MM.1S (cell line): Measurements from ENCODE around the gene SLC23A2.

Source experiments
- DNase-seq: peaks from one replicate; pipeline ENCODE4 v3.0.0-alpha.2; 2015
- H2AFZ ChIP-seq: fragments of 300-600 bp; sonication (generic); 2 replicates; pipeline ENCODE4 v1.6.0; 2016; ENCODE audit warnings: antibody characterized with exemption, low read length
- H3F3A ChIP-seq: fragments of 300-600 bp; sonication (generic); 2 replicates; pipeline ENCODE4 v1.6.1; 2016; ENCODE audit warnings: mild to moderate bottlenecking, antibody characterized with exemption, low read length, moderate library complexity, mixed read lengths; ENCODE audit not compliant: insufficient read depth
- H3K27ac ChIP-seq: fragments of 300-600 bp; sonication (generic); 2 replicates; pipeline ENCODE4 v1.5.1; 2016; ENCODE audit warnings: mild to moderate bottlenecking, low read length
- H3K27me3 ChIP-seq: fragments of 300-600 bp; sonication (generic); replicated peaks from 2 replicates; pipeline ENCODE4 v1.6.0; 2016; ENCODE audit warnings: low read length; ENCODE audit not compliant: insufficient read depth
- H3K36me3 ChIP-seq: fragments of 300-600 bp; sonication (generic); replicated peaks from 2 replicates; pipeline ENCODE4 v1.6.1; 2016; ENCODE audit warnings: mild to moderate bottlenecking, low read length, mixed read lengths; ENCODE audit not compliant: insufficient read depth
- H3K4me1 ChIP-seq: fragments of 300-600 bp; sonication (generic); 2 replicates; pipeline ENCODE4 v1.6.1; 2016; ENCODE audit warnings: low read length, mixed read lengths
- H3K4me2 ChIP-seq: fragments of 300-600 bp; sonication (generic); 2 replicates; pipeline ENCODE4 v1.6.0; 2016; ENCODE audit warnings: low read depth, low read length
- H3K4me3 ChIP-seq: fragments of 300-600 bp; sonication (generic); 2 replicates; pipeline ENCODE4 v1.5.1; 2016; ENCODE audit warnings: low read length, mixed read lengths
- H3K79me2 ChIP-seq: fragments of 300-600 bp; sonication (generic); 2 replicates; pipeline ENCODE4 v1.6.1; 2016; ENCODE audit warnings: mixed run types, low read length, mixed read lengths
- H3K9ac ChIP-seq: fragments of 300-600 bp; sonication (generic); 2 replicates; pipeline ENCODE4 v1.6.1; 2016; ENCODE audit warnings: low read length, mixed read lengths
- H3K9me2 ChIP-seq: fragments of 300-600 bp; sonication (generic); replicated peaks from 2 replicates; pipeline ENCODE4 v1.6.1; 2016; ENCODE audit warnings: mild to moderate bottlenecking, low read length, mixed read lengths; ENCODE audit not compliant: insufficient read depth
- H3K9me3 ChIP-seq: fragments of 300-600 bp; sonication (generic); replicated peaks from 2 replicates; pipeline ENCODE4 v1.6.1; 2016; ENCODE audit warnings: mild to moderate bottlenecking, low read length, mixed read lengths; ENCODE audit not compliant: insufficient read depth
- H4K20me1 ChIP-seq: fragments of 300-600 bp; sonication (generic); 2 replicates; pipeline ENCODE4 v1.6.1; 2016; ENCODE audit warnings: mild to moderate bottlenecking, low read length, moderate library complexity, mixed read lengths; ENCODE audit not compliant: insufficient read depth
- CTCF ChIP-seq: fragments of 300-600 bp; sonication (generic); IDR thresholded peaks from 2 replicates; pipeline ENCODE4 v1.5.1; 2016; ENCODE audit warnings: antibody characterized with exemption, low read length, mixed read lengths
- EZH2 ChIP-seq: fragments of 300-600 bp; sonication (generic); optimal IDR thresholded peaks from 2 replicates; pipeline ENCODE3; 2017; ENCODE audit warnings: low read depth, mild to moderate bottlenecking, antibody characterized with exemption, low read length, mixed read lengths
- EZH2phosphoT487 ChIP-seq: fragments of 300-600 bp; sonication (generic); IDR thresholded peaks from 2 replicates; pipeline ENCODE4 v1.6.1; 2018; ENCODE audit warnings: antibody characterized with exemption, low read length

SLC23A2 gene

GRCh38 chr20:4946986-4947385, 54.3 kb downstream of the SLC23A2 start:
- Histone ChIP-seq H3K27me3 (no peaks in the 10 kb centered on the region), H3K9ac (no peak overlapping the region), H3K9me2 (no peaks in the 10 kb centered on the region), H3K4me2 (no peak overlapping the region), H3K4me3 (no peak overlapping the region), H3K79me2 (no peaks in the 10 kb centered on the region; the same call in 1 of the 2 replicates), H3K27ac (no peak overlapping the region), H3F3A (no peaks in the 10 kb centered on the region), H3K4me1 (peaks cover 6% of the 10 kb centered on the region; the same call in 1 of the 2 replicates), H3K36me3 (no peaks in the 10 kb centered on the region), H3K9me3 (no peaks in the 10 kb centered on the region), H2AFZ (no peak overlapping the region), H4K20me1 (no peaks in the 10 kb centered on the region)
- TF ChIP-seq CTCF: no peak
- TF ChIP-seq EZH2phosphoT487: no peak
- TF ChIP-seq EZH2: no peak
- no peak for DNase-seq

GRCh38 chr20:4946585-4946984, 54.7 kb downstream of the SLC23A2 start:
- no peak overlapping the region for H3K4me3 ChIP-seq
- no peaks in the 10 kb centered on the region for H3F3A ChIP-seq
- TF ChIP-seq EZH2 (no peak), CTCF (no peak), EZH2phosphoT487 (no peak)
- H3K9me3 ChIP-seq: no peaks in the 10 kb centered on the region
- DNase-seq: no peak
- no peaks in the 10 kb centered on the region for H4K20me1 ChIP-seq
- no peaks in the 10 kb centered on the region; the same call in 1 of the 2 replicates for H3K79me2 ChIP-seq
- H3K27me3 ChIP-seq: no peaks in the 10 kb centered on the region
- no peak overlapping the region for H3K27ac ChIP-seq
- H3K4me1 ChIP-seq: peaks cover 6% of the 10 kb centered on the region; the same call in 1 of the 2 replicates
- no peak overlapping the region for H3K4me2 ChIP-seq
- no peak overlapping the region for H2AFZ ChIP-seq
- no peaks in the 10 kb centered on the region for H3K36me3 ChIP-seq
- H3K9ac ChIP-seq: no peak overlapping the region
- H3K9me2 ChIP-seq: no peaks in the 10 kb centered on the region

GRCh38 chr20:4944518-4945313, 56.6 kb downstream of the SLC23A2 start:
- H3K9me3 ChIP-seq: no peaks in the 10 kb centered on the region
- no peak overlapping the region for H2AFZ ChIP-seq
- no peaks in the 10 kb centered on the region for H3K9me2 ChIP-seq
- H3K4me2 ChIP-seq: no peak overlapping the region
- H3K9ac ChIP-seq: no peak overlapping the region
- no peaks in the 10 kb centered on the region for H4K20me1 ChIP-seq
- H3K36me3 ChIP-seq: no peaks in the 10 kb centered on the region
- no peaks in the 10 kb centered on the region for H3F3A ChIP-seq
- no peak overlapping the region for H3K4me3 ChIP-seq
- H3K27ac ChIP-seq: no peak overlapping the region
- TF ChIP-seq EZH2phosphoT487: no peak
- no peak for TF ChIP-seq EZH2
- TF ChIP-seq CTCF: no peak
- H3K27me3 ChIP-seq: no peaks in the 10 kb centered on the region
- H3K79me2 ChIP-seq: no peaks in the 10 kb centered on the region; the same call in 1 of the 2 replicates
- DNase-seq: no peak
- no peaks in the 10 kb centered on the region for H3K4me1 ChIP-seq
